ENCODE data around the gene SLIT2. TPM values are rescaled to one million over a fixed set of nuclear protein-coding genes. Genes with fewer than 3 reads are reported as not detected.

Gene SLIT2
- total and polyA plus RNA-seq, 8 donors, result 2.1 to 57.3 (median 5.2) TPM

- TF ChIP-seq EP300 (IDR thresholded peaks at IDR 0.05) (no peak), CTCF (IDR thresholded peaks at IDR 0.05) (no peak), POLR2A (IDR thresholded peaks at IDR 0.05) (no peak), POLR2AphosphoS5 (IDR thresholded peaks at IDR 0.05) (no peak)
- no peaks in the 10 kb centered on the region for H3K27me3 ChIP-seq
- no peaks in the 10 kb centered on the region for H3K4me1 ChIP-seq
- no peaks in the 10 kb centered on the region for H3K9me3 ChIP-seq
- H3K36me3 ChIP-seq, result no peaks in the 10 kb centered on the region
- H3K27ac ChIP-seq, result no peak overlapping the region
- intact Hi-C loops (cut with DNase I; ENCODE audit: low total_unique reads), result no loop called here
- no peak overlapping the region for H3K4me3 ChIP-seq
- DNase-seq, result no peak
- WGBS, 5 donors, result 90 to 95% (median 94%) methylated on average over 2 of the region's 2 CpGs
Measured at GRCh38 chr4:20287246-20287645, 35.5 kb downstream of the SLIT2 start.

- Histone ChIP-seq H3K36me3 (no peaks in the 10 kb centered on the region), H3K27me3 (no peaks in the 10 kb centered on the region), H3K27ac (no peak overlapping the region), H3K4me1 (no peaks in the 10 kb centered on the region), H3K9me3 (no peaks in the 10 kb centered on the region), H3K4me3 (no peak overlapping the region)
- intact Hi-C loops (cut with DNase I; ENCODE audit: low total_unique reads), result no loop called here
- TF ChIP-seq CTCF (IDR thresholded peaks at IDR 0.05), result no peak
- no peak for TF ChIP-seq EP300 (IDR thresholded peaks at IDR 0.05)
- TF ChIP-seq POLR2A (IDR thresholded peaks at IDR 0.05), result no peak
- no peak for TF ChIP-seq POLR2AphosphoS5 (IDR thresholded peaks at IDR 0.05)
- 74 to 85% (median 83%) methylated on average over 8 of the region's 8 CpGs for WGBS, 5 donors
- DNase-seq, result no peak
Measured at GRCh38 chr4:20288047-20288650, 36.4 kb downstream of the SLIT2 start.

- no peak for DNase-seq
- 77 to 87% (median 86%) methylated on average over 2 of the region's 2 CpGs for WGBS, 5 donors
- TF ChIP-seq POLR2AphosphoS5 (IDR thresholded peaks at IDR 0.05) (no peak), EP300 (IDR thresholded peaks at IDR 0.05) (no peak), POLR2A (IDR thresholded peaks at IDR 0.05) (no peak), CTCF (IDR thresholded peaks at IDR 0.05) (no peak)
- H3K4me1 ChIP-seq, result no peaks in the 10 kb centered on the region
- H3K27me3 ChIP-seq, result no peaks in the 10 kb centered on the region
- H3K36me3 ChIP-seq, result no peaks in the 10 kb centered on the region
- intact Hi-C loops (cut with DNase I; ENCODE audit: low total_unique reads), result no loop called here
- no peak overlapping the region for H3K4me3 ChIP-seq
- H3K9me3 ChIP-seq, result no peaks in the 10 kb centered on the region
- H3K27ac ChIP-seq, result no peak overlapping the region
Measured at GRCh38 chr4:20288846-20289512, 37.3 kb downstream of the SLIT2 start.

GRCh38 chr4:20289782-20290181, 38.1 kb downstream of the SLIT2 start:
- no peak overlapping the region for H3K4me3 ChIP-seq
- no peaks in the 10 kb centered on the region for H3K9me3 ChIP-seq
- WGBS, 5 donors, result 67 to 88% (median 82%) methylated on average over 3 of the region's 3 CpGs
- DNase-seq, result no peak
- H3K36me3 ChIP-seq, result no peaks in the 10 kb centered on the region
- no peaks in the 10 kb centered on the region for H3K27me3 ChIP-seq
- no peak overlapping the region for H3K27ac ChIP-seq
- intact Hi-C loops (cut with DNase I; ENCODE audit: low total_unique reads), result no loop called here
- H3K4me1 ChIP-seq, result no peaks in the 10 kb centered on the region
- TF ChIP-seq POLR2A (IDR thresholded peaks at IDR 0.05) (no peak), POLR2AphosphoS5 (IDR thresholded peaks at IDR 0.05) (no peak), CTCF (IDR thresholded peaks at IDR 0.05) (no peak), EP300 (IDR thresholded peaks at IDR 0.05) (no peak)
